GM12878 (cell line): Measurements from ENCODE around the gene NMT1. TPM values are rescaled to one million over a fixed set of nuclear protein-coding genes. Genes with fewer than 3 reads are reported as not detected.
A peak's percentile ranks its signal among the peaks of the same experiment; 100 is the strongest.

ENCODE experiments used
- BRCA1 ChIP-seq: IDR thresholded peaks from 2 replicates; pipeline ENCODE4 v1.6.1; 2011; ENCODE audit warnings: low read depth, low read length, improper control_type of control experiment
- CBX3 ChIP-seq: fragments of 200-600 bp; sonication (generic); IDR thresholded peaks from 2 replicates; pipeline ENCODE4 v1.6.1; 2016; ENCODE audit warnings: low read depth, borderline replicate concordance
- CBX5 ChIP-seq: sonication (generic); IDR thresholded peaks from 2 replicates; pipeline ENCODE4 v1.6.1; 2016; ENCODE audit warnings: low read depth, moderate library complexity, mild to moderate bottlenecking, inconsistent platforms
- CHD4 ChIP-seq: fragments of 200-600 bp; sonication (generic); IDR thresholded peaks from 2 replicates; pipeline ENCODE4 v1.6.1; 2016; ENCODE audit warnings: mild to moderate bottlenecking
- CTCF ChIP-seq, 3 experiments: IDR thresholded peaks in 2 of 3; conservative IDR thresholded peaks in 1 of 3; 2 replicates each; pipeline ENCODE4 v1.5.1; 2011; ENCODE audit warnings: low read depth in 3 of 3, low read length in 3 of 3, mild to moderate bottlenecking in 3 of 3, control low read depth in 2 of 3, moderate library complexity in 2 of 3, inconsistent platforms in 1 of 3, mixed read lengths in 1 of 3; ENCODE audit not compliant: control insufficient read depth in 2 of 3, insufficient read depth in 1 of 3; ENCODE audit errors: extremely low read depth in 1 of 3
- EED ChIP-seq: sonication (generic); IDR thresholded peaks from 2 replicates; pipeline ENCODE4 v1.6.1; 2016; ENCODE audit warnings: antibody characterized with exemption, low read depth
- ETV6 ChIP-seq, 2 experiments: fragments of 450-650 bp in 1 of 2; IDR thresholded peaks in 1 of 2; conservative IDR thresholded peaks in 1 of 2; 2 replicates each; pipeline ENCODE4 v1.6.1; 2014; ENCODE audit warnings: antibody characterized with exemption in 1 of 2, borderline replicate concordance in 1 of 2, low read depth in 1 of 2, mild to moderate bottlenecking in 1 of 2, moderate library complexity in 1 of 2
- IRF5 ChIP-seq: fragments of 450-650 bp; IDR thresholded peaks from 2 replicates; pipeline ENCODE4 v1.6.1; 2017; ENCODE audit warnings: borderline replicate concordance
- NFXL1 ChIP-seq: fragments of 450-650 bp; IDR thresholded peaks from 2 replicates; pipeline ENCODE4 v1.6.1; 2017; ENCODE audit warnings: antibody characterized with exemption, mild to moderate bottlenecking, borderline replicate concordance
- NR2F1 ChIP-seq: fragments of 450-650 bp; conservative IDR thresholded peaks from 2 replicates; pipeline ENCODE4 v1.6.1; 2017; ENCODE audit warnings: mild to moderate bottlenecking
- PAX5 ChIP-seq: IDR thresholded peaks from 2 replicates; pipeline ENCODE4 v1.6.1; 2011; ENCODE audit warnings: low read depth, low read length, borderline replicate concordance
- PBX3 ChIP-seq: IDR thresholded peaks from 2 replicates; pipeline ENCODE4 v1.6.1; 2011; ENCODE audit warnings: mild to moderate bottlenecking, low read depth, low read length, moderate library complexity; ENCODE audit not compliant: insufficient replicate concordance
- PML ChIP-seq: IDR thresholded peaks from 2 replicates; pipeline ENCODE4 v1.6.1; 2012; ENCODE audit warnings: low read length, inconsistent platforms
- POLR2A ChIP-seq: IDR thresholded peaks from 2 replicates; pipeline ENCODE4 v1.6.1; 2011; ENCODE audit warnings: low read depth, mild to moderate bottlenecking, low read length
- RBBP5 ChIP-seq: fragments of 200-600 bp; sonication (generic); conservative IDR thresholded peaks from 2 replicates; pipeline ENCODE4 v1.6.1; 2016
- RELB ChIP-seq: fragments of 450-650 bp; IDR thresholded peaks from 2 replicates; pipeline ENCODE4 v1.6.1; 2017; ENCODE audit warnings: low read depth, mild to moderate bottlenecking, moderate library complexity
- RFX5 ChIP-seq: IDR thresholded peaks from 2 replicates; pipeline ENCODE4 v1.6.1; 2011; ENCODE audit warnings: low read depth, low read length, improper control_type of control experiment
- SKIL ChIP-seq: fragments of 450-650 bp; IDR thresholded peaks from 2 replicates; pipeline ENCODE4 v1.6.1; 2017; ENCODE audit warnings: mild to moderate bottlenecking, low read depth, inconsistent platforms; ENCODE audit not compliant: poor library complexity, severe bottlenecking
- SREBF1 ChIP-seq: IDR thresholded peaks from 2 replicates; pipeline ENCODE4 v1.6.1; 2012; ENCODE audit warnings: mild to moderate bottlenecking, low read length
- SRF ChIP-seq, 2 experiments: IDR thresholded peaks; 2 replicates each; pipeline ENCODE4 v1.6.1; 2011; ENCODE audit warnings: low read depth in 2 of 2, low read length in 2 of 2, mild to moderate bottlenecking in 1 of 2, moderate library complexity in 1 of 2
- ZBTB33 ChIP-seq: fragments of 450-650 bp; IDR thresholded peaks from 2 replicates; pipeline ENCODE4 v1.6.1; 2017; ENCODE audit warnings: mild to moderate bottlenecking
- polyA plus RNA-seq, 11 experiments: library from polyadenylated mRNA; depleted of rRNA in 4 of 11; unstranded in 6 of 11; stranded (reverse) in 5 of 11; fragments of >200 nt; fragmentation: Nextera tagmentation in 4 of 11; fragmentation: Illumina TruSeq in 1 of 11; extraction: Ambion mirVana in 4 of 11; extraction: Trizol in 1 of 11; gene quantifications; 1 replicate in 1 of 11; 2 replicates in 10 of 11; pipeline versions ENCODE4 v1.2.1 to v1.2.3, GENCODE V29; 2011 to 2016; ENCODE audit warnings: inconsistent platforms in 2 of 11, missing spikeins in 2 of 11, low read depth in 1 of 11
- total RNA-seq, 4 experiments: library from RNA; depleted of rRNA in 3 of 4; stranded (reverse); fragments of >200 nt in 3 of 4; fragmentation: Illumina TruSeq in 1 of 4; extraction: Trizol in 1 of 4; gene quantifications; 2 replicates each; pipeline versions ENCODE4 v1.2.1 to v1.2.3, GENCODE V29; 2013 to 2021

NMT1 gene
- total and polyA plus RNA-seq, 10 of the 15 experiments (the other 5 are each of a cell fraction or from before 2014, with no cell fraction given): 96.7 to 395 (median 222) TPM

GRCh38 chr17:45063198-45063597, 2.1 kb downstream of the NMT1 start (continued):
- TF ChIP-seq RELB (peak; percentile 98), IRF5 (no peak), ZBTB33 (no peak), NFXL1 (no peak), POLR2A (no peak), SREBF1 (no peak), NR2F1 (peak; percentile 47; the same call in 1 of the 2 replicates), RBBP5 (no peak), CBX5 (no peak), PML (peak; percentile 70; the same call in 1 of the 2 replicates), CTCF (IDR thresholded peaks at IDR 0.05 in 2 of 3, conservative IDR thresholded peaks at IDR 0.05 in 1 of 3; ENCODE audit: control insufficient read depth in 2 of 3, extremely low read depth in 1 of 3, insufficient read depth in 1 of 3, low read depth in 3 of 3, low read length in 3 of 3) (no peak), RFX5 (no peak), ETV6 (conservative IDR thresholded peaks at IDR 0.05 in 1 of 2, IDR thresholded peaks at IDR 0.05 in 1 of 2; ENCODE audit: borderline replicate concordance in 1 of 2, low read depth in 1 of 2) (peak in 1 of 2 experiments; percentile 98; a peak in 2 of 4 replicates), CHD4 (no peak), EED (peak; percentile 100), SRF (IDR thresholded peaks at IDR 0.05; ENCODE audit: low read depth in 2 of 2, low read length in 2 of 2) (peak in 1 of 2 experiments; percentile 66; a peak in 1 of 4 replicates), BRCA1 (no peak), PBX3 (no peak), SKIL (peak; percentile 93), CBX3 (no peak), PAX5 (peak; percentile 82; the same call in 1 of the 2 replicates)
